LNCaP clone FGC (cell line): ENCODE measurements around the gene CCDC78.

ENCODE experiments used
- DNase-seq: peaks from one replicate; pipeline ENCODE4 v3.0.0-alpha.2; 2011; ENCODE audit warnings: low read depth
- H3K4me3 ChIP-seq: 2 replicates; pipeline ENCODE4 v1.5.1; 2011; ENCODE audit warnings: mild to moderate bottlenecking, low read depth, low read length, control low read depth
- CTCF ChIP-seq: IDR thresholded peaks from 2 replicates; pipeline ENCODE4 v1.5.1; 2012; ENCODE audit warnings: mild to moderate bottlenecking; ENCODE audit not compliant: control insufficient read depth, insufficient read depth; ENCODE audit errors: extremely low read depth

CCDC78 gene

DNA sequence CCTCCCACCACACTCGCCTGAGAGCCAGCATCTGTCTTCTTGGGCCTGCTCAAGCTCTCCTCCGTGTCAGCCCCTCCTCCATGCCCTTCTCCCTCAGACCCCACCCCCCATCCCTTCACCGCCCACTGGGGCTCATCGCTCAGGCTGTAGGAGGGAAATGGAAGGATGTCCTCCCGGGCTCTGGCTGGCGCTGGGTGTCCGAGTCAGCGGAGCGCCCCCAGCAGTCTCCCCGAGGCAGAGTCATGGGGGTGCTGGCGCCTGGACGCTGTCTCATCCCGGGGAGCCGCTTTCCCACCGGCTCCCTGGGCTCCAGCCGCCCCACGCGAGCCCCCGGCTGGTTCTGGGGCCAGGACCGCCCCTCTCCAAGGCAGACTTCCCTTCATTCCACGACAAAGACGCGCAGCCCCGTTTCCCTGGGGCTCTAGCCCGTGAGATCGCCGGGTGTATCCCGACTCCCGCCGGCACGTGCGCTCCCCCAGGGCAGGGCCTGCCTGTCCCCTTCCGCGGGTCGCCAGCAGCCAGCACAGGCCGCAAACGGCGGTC, 5.7 kb downstream of the CCDC78 start:
- DNase-seq, result no peak
- H3K4me3 ChIP-seq, result peak overlapping the region; percentile 92

DNA sequence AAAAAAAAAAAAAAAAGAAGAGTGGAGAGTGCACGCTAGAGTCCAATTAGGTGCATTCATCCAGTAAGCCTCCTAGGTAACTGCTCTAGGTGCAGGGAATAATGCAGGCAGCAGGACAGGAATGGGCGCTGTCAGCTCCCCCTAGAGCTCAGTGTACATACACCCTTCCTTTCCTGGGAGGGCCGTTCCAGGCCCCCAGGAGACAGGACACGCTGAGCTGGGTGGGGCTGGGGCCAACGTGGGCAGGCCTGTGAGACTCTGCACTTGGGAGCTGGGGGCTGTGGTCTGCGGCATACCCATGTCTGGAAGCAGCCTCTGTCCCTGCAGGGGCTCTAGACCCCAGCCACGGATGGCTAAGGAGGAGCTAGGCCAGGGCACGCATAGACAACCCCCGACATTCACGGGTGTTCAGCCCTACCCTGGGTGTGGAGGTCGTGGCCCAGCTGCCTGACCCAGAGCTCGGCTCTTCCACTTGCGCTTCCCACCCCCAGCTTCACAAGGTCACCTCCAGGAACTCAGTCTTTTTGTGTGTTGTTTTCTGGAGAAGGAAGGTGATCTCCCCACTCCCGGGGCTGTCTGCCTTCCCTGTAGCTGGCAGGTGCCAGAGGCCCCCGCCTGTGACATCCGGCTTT, 6.3 kb downstream of the CCDC78 start:
- H3K4me3 ChIP-seq, result peak overlapping the region; percentile 92
- DNase-seq, result no peak
- TF ChIP-seq CTCF, result peak; percentile 35

More for the DNA sequence above, 5.7 kb downstream of the CCDC78 start:
- peak; percentile 22; the same call in 1 of the 2 replicates for TF ChIP-seq CTCF

DNA sequence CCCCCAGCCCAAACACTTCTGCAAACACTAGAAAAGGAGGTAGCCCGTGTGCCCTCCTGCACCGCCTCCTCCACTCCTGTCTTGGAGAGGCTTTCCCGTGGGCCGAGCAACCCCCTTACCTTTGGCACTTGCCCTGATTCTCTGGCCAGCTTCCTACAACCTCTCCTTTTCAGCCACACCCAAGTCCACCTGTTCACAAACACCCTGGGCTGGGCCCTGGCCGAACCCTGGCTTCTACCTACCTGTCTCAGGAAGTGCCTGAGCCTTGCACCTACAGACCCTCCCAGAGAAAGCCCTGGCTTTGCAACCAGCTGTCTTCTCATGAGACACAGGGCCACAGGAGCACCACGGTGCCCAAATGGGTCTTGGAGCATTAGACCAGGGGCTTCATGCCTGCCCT, 7.3 kb downstream of the CCDC78 start:
- no peak for DNase-seq
- TF ChIP-seq CTCF, result no peak
- no peak overlapping the region for H3K4me3 ChIP-seq

DNA sequence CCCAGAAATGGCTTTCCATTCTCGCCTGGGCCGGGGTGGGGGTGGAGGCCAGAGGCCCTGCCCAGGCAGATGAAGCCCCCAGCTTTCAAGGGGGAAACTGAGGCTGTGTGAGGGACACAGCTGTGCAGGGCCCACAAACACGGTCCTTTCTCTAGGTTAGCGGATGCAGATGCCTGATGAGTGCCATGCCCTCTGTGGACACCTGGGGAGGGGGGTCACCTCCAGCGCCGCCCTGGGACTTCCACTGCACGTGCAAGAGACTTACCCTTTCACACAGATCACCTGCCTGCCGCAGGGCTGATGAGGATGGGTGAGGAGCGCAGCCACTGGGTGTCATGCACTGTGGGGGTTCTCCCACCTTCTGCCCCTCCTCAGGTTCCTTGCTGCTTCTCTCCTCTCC, 7.9 kb downstream of the CCDC78 start:
- no peak for TF ChIP-seq CTCF
- no peak overlapping the region for H3K4me3 ChIP-seq
- DNase-seq, result no peak

DNA sequence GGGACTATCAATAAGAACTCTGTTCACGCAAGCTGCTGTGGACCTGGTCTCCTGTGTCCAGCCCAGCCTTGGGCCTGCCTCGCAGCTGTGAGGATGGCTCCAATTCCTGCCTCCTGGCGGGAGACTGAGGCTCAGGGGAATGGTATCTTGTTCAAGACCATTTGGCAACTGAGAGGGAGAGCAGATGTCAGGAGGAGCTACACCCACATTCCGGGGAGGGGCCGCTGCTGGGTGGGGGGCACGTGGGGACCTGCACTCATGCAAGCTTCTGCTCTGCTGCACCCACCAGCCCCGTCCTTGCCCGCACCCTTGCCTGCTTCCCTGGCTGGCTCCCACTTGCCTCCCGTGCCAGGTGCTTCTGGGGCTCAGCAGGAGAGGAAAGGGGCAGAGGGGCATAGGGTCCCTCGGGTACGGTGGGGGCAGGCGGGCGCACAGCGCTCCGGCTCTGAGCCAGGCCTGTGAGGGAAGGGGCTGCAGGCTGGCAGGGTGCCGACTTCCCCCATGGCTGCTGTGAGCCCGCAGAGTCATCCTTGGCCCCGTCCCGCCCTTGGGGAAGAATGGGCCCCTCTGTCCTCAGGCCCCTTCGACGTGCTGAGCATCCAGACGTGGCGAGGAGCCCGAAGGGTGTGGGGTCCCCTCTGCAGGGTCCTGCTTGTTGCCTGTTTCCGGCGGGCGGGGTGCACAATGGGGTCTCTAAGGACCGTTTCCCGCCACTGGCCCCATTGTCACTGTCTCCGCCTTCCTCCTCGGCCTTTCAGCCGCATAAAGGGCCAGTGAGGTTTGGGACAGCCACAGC, 8.6 kb downstream of the CCDC78 start:
- no peak for TF ChIP-seq CTCF
- H3K4me3 ChIP-seq, result no peak overlapping the region
- no peak for DNase-seq

DNA sequence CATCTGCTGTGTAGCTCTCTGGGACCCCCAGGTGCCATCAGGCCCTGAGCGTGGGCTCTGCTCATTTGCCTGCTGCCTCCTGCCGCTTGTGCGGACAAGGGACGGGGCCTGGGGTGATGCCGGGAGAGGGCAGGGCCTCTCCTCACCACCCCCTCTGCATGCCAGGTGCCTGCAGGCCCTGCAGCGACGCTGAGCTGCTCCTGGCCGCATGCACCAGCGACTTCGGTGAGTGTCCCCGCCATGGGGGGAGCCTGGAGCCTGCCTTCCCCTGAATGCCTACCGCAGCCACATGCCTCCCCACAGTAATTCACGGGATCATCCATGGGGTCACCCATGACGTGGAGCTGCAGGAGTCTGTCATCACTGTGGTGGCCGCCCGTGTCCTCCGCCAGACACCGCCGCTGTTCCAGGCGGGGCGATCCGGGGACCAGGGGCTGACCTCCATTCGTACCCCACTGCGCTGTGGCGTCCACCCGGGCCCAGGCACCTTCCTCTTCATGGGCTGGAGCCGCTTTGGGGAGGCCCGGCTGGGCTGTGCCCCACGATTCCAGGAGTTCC, 9.4 kb downstream of the CCDC78 start:
- H3K4me3 ChIP-seq, result peak overlapping the region; percentile 69
- DNase-seq, result no peak
- no peak for TF ChIP-seq CTCF
